ENCODE measurements around the gene CDCP2.

GRCh38 chr1:54163573-54163972 lies 10.8 kb upstream of the CDCP2 start:
- TF ChIP-seq EZH2 (IDR thresholded peaks at IDR 0.05) (no peak), POLR2AphosphoS5 (IDR thresholded peaks at IDR 0.05; ENCODE audit: borderline replicate concordance, low read depth, low read length) (no peak), FOXP2 (optimal IDR thresholded peaks at IDR 0.05; ENCODE audit: control extremely low read depth, extremely low read length, insufficient read depth) (no peak)
